HepG2 (cell line): ENCODE results near the gene BAMBI. TPM values are rescaled to one million over a fixed set of nuclear protein-coding genes. Genes with fewer than 3 reads are reported as not detected.

ENCODE experiments used
- ATRX ChIP-seq: sonication (generic); formaldehyde crosslinking; IDR thresholded peaks from 2 replicates; pipeline ENCODE4 v1.4.0; 2020; ENCODE audit warnings: missing genetic modification reagents, borderline replicate concordance
- BORCS8-MEF2B ChIP-seq: sonication (generic); formaldehyde crosslinking; IDR thresholded peaks from 2 replicates; pipeline ENCODE4 v1.8.0; 2022; ENCODE audit warnings: mild to moderate bottlenecking, missing genetic modification reagents
- HNF4A ChIP-seq: sonication (generic); formaldehyde crosslinking; IDR thresholded peaks from 2 replicates; pipeline ENCODE4 v1.4.0; 2020; ENCODE audit warnings: missing genetic modification reagents
- JUNB ChIP-seq: sonication (generic); formaldehyde crosslinking; IDR thresholded peaks from 2 replicates; pipeline ENCODE4 v1.8.0; 2022; ENCODE audit warnings: missing genetic modification reagents, mild to moderate bottlenecking, borderline replicate concordance
- MAFF ChIP-seq: IDR thresholded peaks from 2 replicates; pipeline ENCODE4 v1.6.1; 2011; ENCODE audit warnings: low read depth, low read length, improper control_type of control experiment
- SATB2 ChIP-seq: sonication (generic); formaldehyde crosslinking; IDR thresholded peaks from 2 replicates; pipeline ENCODE4 v1.5.0; 2020; ENCODE audit warnings: missing genetic modification reagents
- TBP ChIP-seq: sonication (generic); formaldehyde crosslinking; IDR thresholded peaks from 2 replicates; pipeline ENCODE4 v1.5.0; 2020; ENCODE audit warnings: missing genetic modification reagents
- ZBTB38 ChIP-seq: sonication (generic); formaldehyde crosslinking; IDR thresholded peaks from 2 replicates; pipeline ENCODE4 v1.5.1; 2020; ENCODE audit warnings: mild to moderate bottlenecking, missing genetic modification reagents
- ZNF205 ChIP-seq: IDR thresholded peaks from 2 replicates; pipeline ENCODE4 v1.6.1; 2018; ENCODE audit warnings: missing biosample characterization, missing genetic modification reagents
- ZNF230 ChIP-seq: sonication (generic); formaldehyde crosslinking; IDR thresholded peaks from 2 replicates; pipeline ENCODE4 v1.4.0; 2020; ENCODE audit warnings: mild to moderate bottlenecking, missing genetic modification reagents
- ZNF282 ChIP-seq: fragments of 450-650 bp; IDR thresholded peaks from 2 replicates; pipeline ENCODE4 v1.6.1; 2018; ENCODE audit not compliant: partially characterized antibody
- ZNF496 ChIP-seq: sonication (generic); formaldehyde crosslinking; IDR thresholded peaks from 2 replicates; pipeline ENCODE4 v1.8.1; 2023; ENCODE audit warnings: mild to moderate bottlenecking, moderate library complexity, missing genetic modification reagents; ENCODE audit not compliant: insufficient replicate concordance
- ZNF550 ChIP-seq: sonication (generic); formaldehyde crosslinking; IDR thresholded peaks from 2 replicates; pipeline ENCODE4 v1.4.0; 2020; ENCODE audit warnings: mild to moderate bottlenecking, missing genetic modification reagents, borderline replicate concordance
- ZNF615 ChIP-seq: sonication (generic); formaldehyde crosslinking; IDR thresholded peaks from 2 replicates; pipeline ENCODE4 v1.5.0; 2020; ENCODE audit warnings: mild to moderate bottlenecking, missing genetic modification reagents, borderline replicate concordance
- ZNF678 ChIP-seq: sonication (generic); formaldehyde crosslinking; IDR thresholded peaks from 2 replicates; pipeline ENCODE4 v1.4.0; 2020; ENCODE audit warnings: mild to moderate bottlenecking, missing genetic modification reagents
- ZNF737 ChIP-seq: sonication (generic); formaldehyde crosslinking; IDR thresholded peaks from 2 replicates; pipeline ENCODE4 v1.5.0; 2020; ENCODE audit warnings: missing genetic modification reagents, mild to moderate bottlenecking, borderline replicate concordance
- ZNF841 ChIP-seq: sonication (generic); formaldehyde crosslinking; IDR thresholded peaks from 2 replicates; pipeline ENCODE4 v1.8.1; 2023; ENCODE audit warnings: missing genetic modification reagents, borderline replicate concordance
- ZSCAN9 ChIP-seq: IDR thresholded peaks from 2 replicates; pipeline ENCODE4 v1.6.1; 2016; ENCODE audit warnings: borderline replicate concordance
- polyA plus RNA-seq, 8 experiments: library from polyadenylated mRNA; depleted of rRNA in 3 of 8; stranded (reverse) in 7 of 8; unstranded in 1 of 8; fragments of >200 nt; fragmentation: Illumina TruSeq in 4 of 8; extraction: Trizol in 4 of 8; gene quantifications; 2 replicates each; pipeline versions ENCODE4 v1.2.1 to v1.2.3, GENCODE V29; 2011 to 2016; ENCODE audit warnings: low read depth in 4 of 8, missing spikeins in 1 of 8, mixed read lengths in 1 of 8; ENCODE audit not compliant: insufficient read depth in 1 of 8
- total RNA-seq, 5 experiments: library from RNA; depleted of rRNA; stranded (reverse); fragments of >200 nt; fragmentation: Illumina TruSeq; extraction: Trizol; gene quantifications; 2 replicates each; pipeline ENCODE4 v1.2.3, GENCODE V29; 2016; ENCODE audit warnings: low read depth in 1 of 5
- TF ChIP-seq, protein P1 (sequence below): sonication (generic); formaldehyde crosslinking; IDR thresholded peaks from 2 replicates; pipeline ENCODE4 v1.4.0; 2020; ENCODE audit warnings: missing genetic modification reagents
- TF ChIP-seq, protein P2 (sequence below): sonication (generic); formaldehyde crosslinking; IDR thresholded peaks from 2 replicates; pipeline ENCODE4 v1.8.0; 2022; ENCODE audit warnings: low read depth, missing genetic modification reagents
- TF ChIP-seq, protein P3 (sequence below): sonication (generic); formaldehyde crosslinking; IDR thresholded peaks from 2 replicates; pipeline ENCODE4 v1.5.1; 2020; ENCODE audit warnings: missing genetic modification reagents, mild to moderate bottlenecking, borderline replicate concordance
- TF ChIP-seq, protein P4 (sequence below): IDR thresholded peaks from 2 replicates; pipeline ENCODE4 v1.6.1; 2016; ENCODE audit warnings: missing compliant biosample characterization, missing genetic modification reagents, borderline replicate concordance
- TF ChIP-seq, protein P5 (sequence below): fragments of 450-650 bp; IDR thresholded peaks from 2 replicates; pipeline ENCODE4 v1.6.1; 2016

BAMBI gene
- total and polyA plus RNA-seq, 2 of the 13 experiments (the other 11 are each of a cell fraction or from before 2014, with no cell fraction given), result 12.0 to 23.6 TPM

DNA sequence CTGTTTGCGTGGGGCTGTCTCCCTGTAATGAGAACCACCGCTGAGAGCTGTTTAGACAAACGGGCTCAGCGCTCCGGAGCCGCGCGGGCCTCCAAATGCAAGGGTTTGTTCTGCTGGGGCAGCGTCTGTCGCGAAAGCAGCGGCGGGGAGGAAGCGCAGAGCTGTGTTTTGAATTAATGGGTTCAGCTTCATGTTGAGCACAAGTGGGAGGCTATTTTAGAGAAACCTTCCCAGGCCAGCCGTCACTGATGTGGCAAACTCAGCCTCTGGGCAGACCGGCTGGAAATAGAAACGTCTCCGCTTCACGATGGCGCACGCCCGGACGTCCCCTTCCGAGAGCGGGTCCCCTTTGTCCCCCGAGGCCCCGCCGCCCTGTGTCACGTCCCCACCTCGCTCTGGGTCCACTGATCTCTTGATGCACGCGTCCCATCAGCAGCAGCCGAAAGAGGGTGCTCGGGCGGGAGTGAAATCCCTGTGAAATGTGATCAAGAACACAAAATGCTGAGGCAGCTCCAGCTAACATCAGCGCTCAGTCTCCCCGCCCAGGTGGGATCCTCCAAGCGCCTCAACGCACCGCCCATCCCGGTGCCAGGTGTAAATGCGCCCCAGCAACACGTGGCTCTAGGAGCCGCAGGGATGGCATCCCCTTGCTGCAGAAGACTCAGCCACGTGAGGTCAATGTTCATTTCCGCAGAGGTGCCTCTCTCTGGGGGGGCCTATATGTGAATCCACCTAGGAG lies 44.9 kb downstream of the BAMBI start (continued):
- TF ChIP-seq, protein P1, sequence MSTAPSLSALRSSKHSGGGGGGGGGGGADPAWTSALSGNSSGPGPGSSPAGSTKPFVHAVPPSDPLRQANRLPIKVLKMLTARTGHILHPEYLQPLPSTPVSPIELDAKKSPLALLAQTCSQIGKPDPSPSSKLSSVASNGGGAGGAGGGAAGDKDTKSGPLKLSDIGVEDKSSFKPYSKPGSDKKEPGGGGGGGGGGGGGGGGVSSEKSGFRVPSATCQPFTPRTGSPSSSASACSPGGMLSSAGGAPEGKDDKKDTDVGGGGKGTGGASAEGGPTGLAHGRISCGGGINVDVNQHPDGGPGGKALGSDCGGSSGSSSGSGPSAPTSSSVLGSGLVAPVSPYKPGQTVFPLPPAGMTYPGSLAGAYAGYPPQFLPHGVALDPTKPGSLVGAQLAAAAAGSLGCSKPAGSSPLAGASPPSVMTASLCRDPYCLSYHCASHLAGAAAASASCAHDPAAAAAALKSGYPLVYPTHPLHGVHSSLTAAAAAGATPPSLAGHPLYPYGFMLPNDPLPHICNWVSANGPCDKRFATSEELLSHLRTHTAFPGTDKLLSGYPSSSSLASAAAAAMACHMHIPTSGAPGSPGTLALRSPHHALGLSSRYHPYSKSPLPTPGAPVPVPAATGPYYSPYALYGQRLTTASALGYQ, result no peak
- TF ChIP-seq ZNF205 (CRISPR knock-in tag), result no peak
- TF ChIP-seq SATB2 (CRISPR knock-in tag), result no peak
- TF ChIP-seq, protein P2, sequence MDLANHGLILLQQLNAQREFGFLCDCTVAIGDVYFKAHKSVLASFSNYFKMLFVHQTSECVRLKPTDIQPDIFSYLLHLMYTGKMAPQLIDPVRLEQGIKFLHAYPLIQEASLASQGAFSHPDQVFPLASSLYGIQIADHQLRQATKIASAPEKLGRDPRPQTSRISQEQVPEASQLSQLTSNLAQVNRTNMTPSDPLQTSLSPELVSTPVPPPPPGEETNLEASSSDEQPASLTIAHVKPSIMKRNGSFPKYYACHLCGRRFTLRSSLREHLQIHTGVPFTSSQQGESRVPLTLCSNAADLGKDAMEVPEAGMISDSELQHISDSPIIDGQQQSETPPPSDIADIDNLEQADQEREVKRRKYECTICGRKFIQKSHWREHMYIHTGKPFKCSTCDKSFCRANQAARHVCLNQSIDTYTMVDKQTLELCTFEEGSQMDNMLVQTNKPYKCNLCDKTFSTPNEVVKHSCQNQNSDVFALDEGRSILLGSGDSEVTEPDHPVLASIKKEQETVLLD, result no peak
- no peak for TF ChIP-seq ZNF615 (CRISPR knock-in tag)
- no peak for TF ChIP-seq BORCS8-MEF2B
- no peak for TF ChIP-seq TBP (CRISPR knock-in tag)
- TF ChIP-seq ZNF550 (CRISPR knock-in tag), result no peak
- peak; percentile 42 for TF ChIP-seq MAFF
- peak; percentile 33; the same call in 1 of the 2 replicates for TF ChIP-seq ZNF230 (CRISPR knock-in tag)
- TF ChIP-seq ZNF282, result no peak
- TF ChIP-seq, protein P3, sequence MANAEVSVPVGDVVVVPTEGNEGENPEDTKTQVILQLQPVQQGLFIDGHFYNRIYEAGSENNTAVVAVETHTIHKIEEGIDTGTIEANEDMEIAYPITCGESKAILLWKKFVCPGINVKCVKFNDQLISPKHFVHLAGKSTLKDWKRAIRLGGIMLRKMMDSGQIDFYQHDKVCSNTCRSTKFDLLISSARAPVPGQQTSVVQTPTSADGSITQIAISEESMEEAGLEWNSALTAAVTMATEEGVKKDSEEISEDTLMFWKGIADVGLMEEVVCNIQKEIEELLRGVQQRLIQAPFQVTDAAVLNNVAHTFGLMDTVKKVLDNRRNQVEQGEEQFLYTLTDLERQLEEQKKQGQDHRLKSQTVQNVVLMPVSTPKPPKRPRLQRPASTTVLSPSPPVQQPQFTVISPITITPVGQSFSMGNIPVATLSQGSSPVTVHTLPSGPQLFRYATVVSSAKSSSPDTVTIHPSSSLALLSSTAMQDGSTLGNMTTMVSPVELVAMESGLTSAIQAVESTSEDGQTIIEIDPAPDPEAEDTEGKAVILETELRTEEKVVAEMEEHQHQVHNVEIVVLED, result no peak
- TF ChIP-seq, protein P4, sequence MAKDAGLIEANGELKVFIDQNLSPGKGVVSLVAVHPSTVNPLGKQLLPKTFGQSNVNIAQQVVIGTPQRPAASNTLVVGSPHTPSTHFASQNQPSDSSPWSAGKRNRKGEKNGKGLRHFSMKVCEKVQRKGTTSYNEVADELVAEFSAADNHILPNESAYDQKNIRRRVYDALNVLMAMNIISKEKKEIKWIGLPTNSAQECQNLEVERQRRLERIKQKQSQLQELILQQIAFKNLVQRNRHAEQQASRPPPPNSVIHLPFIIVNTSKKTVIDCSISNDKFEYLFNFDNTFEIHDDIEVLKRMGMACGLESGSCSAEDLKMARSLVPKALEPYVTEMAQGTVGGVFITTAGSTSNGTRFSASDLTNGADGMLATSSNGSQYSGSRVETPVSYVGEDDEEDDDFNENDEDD (CRISPR knock-in tag), result peak; percentile 23; the same call in 1 of the 2 replicates
- no peak for TF ChIP-seq ZNF737 (CRISPR knock-in tag)
- TF ChIP-seq, protein P5, sequence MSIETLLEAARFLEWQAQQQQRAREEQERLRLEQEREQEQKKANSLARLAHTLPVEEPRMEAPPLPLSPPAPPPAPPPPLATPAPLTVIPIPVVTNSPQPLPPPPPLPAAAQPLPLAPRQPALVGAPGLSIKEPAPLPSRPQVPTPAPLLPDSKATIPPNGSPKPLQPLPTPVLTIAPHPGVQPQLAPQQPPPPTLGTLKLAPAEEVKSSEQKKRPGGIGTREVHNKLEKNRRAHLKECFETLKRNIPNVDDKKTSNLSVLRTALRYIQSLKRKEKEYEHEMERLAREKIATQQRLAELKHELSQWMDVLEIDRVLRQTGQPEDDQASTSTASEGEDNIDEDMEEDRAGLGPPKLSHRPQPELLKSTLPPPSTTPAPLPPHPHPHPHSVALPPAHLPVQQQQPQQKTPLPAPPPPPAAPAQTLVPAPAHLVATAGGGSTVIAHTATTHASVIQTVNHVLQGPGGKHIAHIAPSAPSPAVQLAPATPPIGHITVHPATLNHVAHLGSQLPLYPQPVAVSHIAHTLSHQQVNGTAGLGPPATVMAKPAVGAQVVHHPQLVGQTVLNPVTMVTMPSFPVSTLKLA, result peak; percentile 29; the same call in 1 of the 2 replicates
- no peak for TF ChIP-seq ATRX
- peak; percentile 38 for TF ChIP-seq HNF4A (CRISPR knock-in tag)
- peak; percentile 42; the same call in 1 of the 2 replicates for TF ChIP-seq ZBTB38
- TF ChIP-seq JUNB, result no peak
- TF ChIP-seq ZSCAN9 (CRISPR knock-in tag), result no peak
- TF ChIP-seq ZNF678 (CRISPR knock-in tag), result no peak
- TF ChIP-seq ZNF841, result no peak
- no peak for TF ChIP-seq ZNF496 (CRISPR knock-in tag)
